Measurements from ENCODE around the gene C14orf39. TPM values are rescaled to one million over a fixed set of nuclear protein-coding genes. Genes with fewer than 3 reads are reported as not detected.

The C14orf39 gene
- total and polyA plus RNA-seq, 11 donors = not detected

- peak in 2 of 4 donors; percentile 22 to 55 for ATAC-seq
- intact Hi-C loops (cut with DNase I) = no loop called here
- peak in 1 of 5 donors; percentile 51 for DNase-seq
- Histone ChIP-seq H3K4me3 (peak overlapping the region in 11 of 12 donors; percentile 12 to 42 (median 35)), H3K27me3 (peaks cover 53 to 99% (median 84%) of the 10 kb centered on the region in 9 donors), H3K36me3 (no peaks in the 10 kb centered on the region), H3K9me3 (no peaks in the 10 kb centered on the region), H3K4me1 (peaks cover 0 to 35% (median 18%) of the 10 kb centered on the region in 12 donors), H3K27ac (no peak overlapping the region)
- TF ChIP-seq POLR2A (IDR thresholded peaks at IDR 0.05) (no peak), CTCF (IDR thresholded peaks at IDR 0.05) (peak in 6 of 12 donors; percentile 7 to 48 (median 26))
- 1 to 3% (median 2%) methylated on average over 27 to 79 of the region's 79 CpGs for WGBS, 4 donors
Measured at GRCh38 chr14:60514741-60515491, 29.1 kb upstream of the C14orf39 start.

GRCh38 chr14:60514378-60514740 is 28.5 kb upstream of the C14orf39 start:
- DNase-seq = no peak
- ATAC-seq = no peak
- intact Hi-C loops (cut with DNase I) = no loop called here
- Histone ChIP-seq H3K36me3 (no peaks in the 10 kb centered on the region), H3K27ac (no peak overlapping the region), H3K27me3 (peaks cover 56 to 100% (median 90%) of the 10 kb centered on the region in 9 donors), H3K4me3 (peak overlapping the region in 11 of 12 donors; percentile 12 to 42 (median 35)), H3K4me1 (peaks cover 0 to 40% (median 23%) of the 10 kb centered on the region in 12 donors), H3K9me3 (no peaks in the 10 kb centered on the region)
- no peak for TF ChIP-seq POLR2A (IDR thresholded peaks at IDR 0.05)
- no peak for TF ChIP-seq CTCF (IDR thresholded peaks at IDR 0.05)
- WGBS, 4 donors = 2 to 4% (median 3%) methylated on average over 10 of the region's 10 CpGs

GRCh38 chr14:60512973-60513571 is 27.2 kb upstream of the C14orf39 start:
- no peak for DNase-seq
- intact Hi-C loops (cut with DNase I) = no loop called here
- peaks cover 66 to 100% (median 96%) of the 10 kb centered on the region in 9 donors for H3K27me3 ChIP-seq

More at GRCh38 chr14:60512973-60513571, 27.2 kb upstream of the C14orf39 start:
- no peak overlapping the region for H3K27ac ChIP-seq
- no peaks in the 10 kb centered on the region for H3K36me3 ChIP-seq
- H3K9me3 ChIP-seq = no peaks in the 10 kb centered on the region
- TF ChIP-seq CTCF (IDR thresholded peaks at IDR 0.05) = no peak
- no peak for TF ChIP-seq POLR2A (IDR thresholded peaks at IDR 0.05)
- ATAC-seq = no peak
- 3 to 5% (median 3%) methylated on average over 7 of the region's 7 CpGs for WGBS, 4 donors
- no peak overlapping the region for H3K4me3 ChIP-seq
- peaks cover 0 to 49% (median 23%) of the 10 kb centered on the region in 12 donors for H3K4me1 ChIP-seq
